ENCODE results near the gene DEFB113.

DEFB113 gene

DNA sequence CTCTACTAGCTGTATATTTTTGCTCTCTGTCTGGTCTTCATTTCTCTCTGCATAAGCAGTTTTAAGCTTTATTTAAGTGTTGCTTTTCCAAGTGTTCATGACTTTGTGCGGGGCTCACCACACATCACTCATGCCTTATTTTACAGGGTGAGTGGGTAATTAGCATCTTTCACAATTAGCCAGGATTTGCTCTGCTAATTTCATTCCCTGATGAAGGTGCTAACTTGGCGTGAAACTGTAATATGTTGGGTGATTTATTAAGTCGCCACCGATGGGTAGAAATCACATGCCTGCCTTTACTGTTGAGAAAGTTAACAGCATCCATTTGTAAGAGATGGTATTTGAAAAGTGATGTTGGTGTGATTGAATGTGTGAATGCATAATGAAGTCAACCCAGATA is 50.2 kb downstream of the DEFB113 start:
- Histone ChIP-seq H4K20me1 (no peaks in the 10 kb centered on the region), H3K9ac (no peak overlapping the region), H3K4me2 (no peak overlapping the region), H3K4me3 (no peak overlapping the region), H3K4me1 (peaks cover 0 to 7% (median 0%) of the 10 kb centered on the region in 10 experiments; a peak in 2 of 20 replicates), H3K27ac (no peak overlapping the region), H3K27me3 (no peaks in the 10 kb centered on the region), H3K9me3 (replicated peaks in 1 of 11) (no peaks in the 10 kb centered on the region), H3K36me3 (no peaks in the 10 kb centered on the region)
- TF ChIP-seq Cebpa-rat (IDR thresholded peaks at IDR 0.05), result no peak

DNA sequence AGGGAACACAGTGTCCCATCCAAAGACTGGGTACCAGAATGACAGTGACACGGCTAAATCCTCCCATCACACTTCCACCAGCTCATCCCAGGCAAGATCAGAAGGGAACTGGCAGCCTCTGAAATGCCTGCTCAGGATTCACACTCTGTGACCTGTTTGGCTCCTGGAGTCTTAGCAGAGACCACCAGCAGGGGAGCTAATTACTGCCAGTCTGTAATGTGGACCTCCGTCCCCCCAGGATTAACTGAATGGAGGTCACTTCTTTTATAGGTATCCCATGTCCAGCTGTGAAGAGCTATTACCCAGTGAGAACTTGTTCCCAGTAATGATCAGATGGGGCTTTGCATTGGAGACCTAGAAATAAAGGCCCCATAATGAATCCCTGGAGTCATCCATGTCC is 50.6 kb downstream of the DEFB113 start:
- no peaks in the 10 kb centered on the region for H3K27me3 ChIP-seq
- peaks cover 0 to 7% (median 0%) of the 10 kb centered on the region in 10 experiments; a peak in 2 of 20 replicates for H3K4me1 ChIP-seq
- H4K20me1 ChIP-seq, result no peaks in the 10 kb centered on the region
- TF ChIP-seq Cebpa-rat (IDR thresholded peaks at IDR 0.05), result no peak
- no peaks in the 10 kb centered on the region for H3K9me3 ChIP-seq (replicated peaks in 1 of 11)
- H3K4me2 ChIP-seq, result no peak overlapping the region
- H3K9ac ChIP-seq, result no peak overlapping the region
- no peak overlapping the region for H3K4me3 ChIP-seq
- no peaks in the 10 kb centered on the region for H3K36me3 ChIP-seq
- no peak overlapping the region for H3K27ac ChIP-seq
